Fibroblast of the aortic adventitia (primary cell): Measurements from ENCODE around the gene EHF. TPM values are rescaled to one million over a fixed set of nuclear protein-coding genes. Genes with fewer than 3 reads are reported as not detected.

ENCODE experiments used
- DNase-seq: peaks from one replicate; pipeline ENCODE4 v3.0.0-alpha.2; 2010; ENCODE audit warnings: low read depth
- H3K4me3 ChIP-seq: 2 replicates; pipeline ENCODE4 v1.5.1; 2011; ENCODE audit warnings: low read depth, mild to moderate bottlenecking, control low read depth, low read length, moderate library complexity
- CTCF ChIP-seq: IDR thresholded peaks from 2 replicates; pipeline ENCODE4 v1.5.1; 2011; ENCODE audit warnings: mild to moderate bottlenecking, low read length, control low read depth, inconsistent platforms; ENCODE audit not compliant: insufficient read depth
- total RNA-seq: library from RNA; depleted of rRNA; stranded (reverse); fragments of >200 nt; gene quantifications from 2 replicates; pipeline ENCODE4 v1.2.3, GENCODE V29; 2012; ENCODE audit warnings: low replicate concordance

Gene EHF
- total RNA-seq, 1 donor, result 0.18 TPM

GRCh38 chr11:34644669-34645406 is 23.9 kb downstream of the EHF start:
- H3K4me3 ChIP-seq, result no peak overlapping the region
- peak; percentile 56 for DNase-seq
- TF ChIP-seq CTCF, result no peak

- no peak overlapping the region for H3K4me3 ChIP-seq
- no peak for DNase-seq
- TF ChIP-seq CTCF, result no peak
These were observed 25.5 kb downstream of the EHF start for GRCh38 chr11:34646431-34646830.

GRCh38 chr11:34647131-34647530 is 26.2 kb downstream of the EHF start:
- DNase-seq, result no peak
- no peak overlapping the region for H3K4me3 ChIP-seq
- TF ChIP-seq CTCF, result no peak

GRCh38 chr11:34647532-34647931 is 26.6 kb downstream of the EHF start:
- no peak overlapping the region for H3K4me3 ChIP-seq
- no peak for TF ChIP-seq CTCF
- DNase-seq, result no peak

GRCh38 chr11:34648036-34648435 is 27.1 kb downstream of the EHF start:
- H3K4me3 ChIP-seq, result no peak overlapping the region
- no peak for TF ChIP-seq CTCF
- no peak for DNase-seq

GRCh38 chr11:34649597-34649996 is 28.7 kb downstream of the EHF start:
- TF ChIP-seq CTCF, result no peak
- no peak overlapping the region for H3K4me3 ChIP-seq
- no peak for DNase-seq

GRCh38 chr11:34650528-34650927 is 29.6 kb downstream of the EHF start:
- no peak for TF ChIP-seq CTCF
- peak; percentile 43 for DNase-seq
- no peak overlapping the region for H3K4me3 ChIP-seq
